ENCODE results near the gene DMAC2.

- TF ChIP-seq POLR2A (IDR thresholded peaks at IDR 0.05) (no peak), CTCF (IDR thresholded peaks at IDR 0.05) (no peak)
Observed at GRCh38 chr19:41409288-41409687, 30.4 kb downstream of the DMAC2 start.

Data from right lobe of liver (tissue), 4 donors.